Measurements from ENCODE around the gene ADCY3. TPM values are rescaled to one million over a fixed set of nuclear protein-coding genes. Genes with fewer than 3 reads are reported as not detected.

Gene ADCY3
- polyA plus RNA-seq, 1 donor (not counting 4 experiments of a cell fraction or from before 2014, with no cell fraction given), result 33.2 TPM

DNA sequence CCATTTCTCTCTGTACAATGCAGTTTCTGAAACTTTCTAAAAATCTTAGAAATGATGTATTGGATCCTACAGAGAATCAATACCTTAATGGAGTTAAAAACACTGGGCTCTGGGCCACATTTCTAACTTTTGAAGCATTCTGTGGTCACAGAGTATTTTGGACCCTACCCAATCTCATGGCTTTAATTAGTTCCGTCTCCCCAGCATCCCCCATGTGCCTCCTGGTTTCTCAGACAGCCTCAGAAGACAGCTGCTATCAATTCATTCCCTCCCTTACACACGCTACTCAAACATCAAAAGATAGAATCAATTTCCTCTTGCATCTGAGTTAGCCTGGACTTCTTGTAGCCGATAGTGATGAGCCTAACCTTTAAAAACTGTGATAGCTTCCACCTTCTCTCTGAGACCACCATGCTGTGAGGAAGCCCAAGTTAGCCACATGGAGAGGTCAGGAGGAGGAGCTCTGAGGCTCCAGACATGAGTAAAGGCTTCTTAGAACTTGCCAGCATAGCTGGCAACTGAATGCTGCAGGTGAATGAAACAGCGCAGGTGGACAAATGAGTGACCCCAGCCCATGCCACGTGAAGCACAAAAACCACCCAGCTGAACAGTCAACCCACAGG is 10.4 kb downstream of the ADCY3 start:
- FAIRE-seq (no peak), DNase-seq (ENCODE audit: low read depth, low spot score) (no peak)
- Histone ChIP-seq H3K9ac (ENCODE audit: control insufficient read depth, extremely low read depth, insufficient read depth, low read length) (no peak overlapping the region), H3K36me3 (ENCODE audit: control insufficient read depth in 2 of 2, extremely low read depth in 1 of 2, insufficient read depth in 2 of 2, low read length in 2 of 2) (peaks cover 0 to 6% of the 10 kb centered on the region in 2 experiments), H3K9me1 (ENCODE audit: control insufficient read depth, extremely low read depth, insufficient read depth, low read length) (no peaks in the 10 kb centered on the region), H3K27ac (ENCODE audit: control insufficient read depth, insufficient read depth, low read length) (no peak overlapping the region), H3K4me3 (ENCODE audit: control insufficient read depth in 2 of 3, extremely low read depth in 1 of 3, insufficient read depth in 2 of 3, low read depth in 1 of 3, low read length in 3 of 3) (no peak overlapping the region), H3K9me3 (ENCODE audit: control insufficient read depth, low read depth, low read length) (no peaks in the 10 kb centered on the region), H2AFZ (ENCODE audit: control insufficient read depth, low read length) (no peak overlapping the region), H3K79me2 (ENCODE audit: control insufficient read depth, insufficient read depth, low read length) (peaks cover 23% of the 10 kb centered on the region), H3K4me2 (ENCODE audit: control insufficient read depth, extremely low read depth, insufficient read depth, low read depth, low read length) (no peak overlapping the region), H3K27me3 (ENCODE audit: control insufficient read depth, extremely low read depth, insufficient read depth, low read length) (no peaks in the 10 kb centered on the region), H3K4me1 (ENCODE audit: control insufficient read depth, extremely low read depth, insufficient read depth, low read length) (no peaks in the 10 kb centered on the region), H4K20me1 (ENCODE audit: control insufficient read depth, extremely low read depth, insufficient read depth, low read length) (no peaks in the 10 kb centered on the region)
- TF ChIP-seq EZH2 (IDR thresholded peaks at IDR 0.05; ENCODE audit: low read length) (no peak), CTCF (optimal IDR thresholded peaks at IDR 0.05 in 1 of 3, IDR thresholded peaks at IDR 0.05 in 1 of 3, conservative IDR thresholded peaks at IDR 0.05 in 1 of 3; ENCODE audit: extremely low read depth in 1 of 3, insufficient read depth in 2 of 3, low read length in 3 of 3) (no peak)
- dilution Hi-C loops (cut with MboI; ENCODE audit: extremely low pct_ligation_motif_present, low sequenced_read_pairs), result no loop called here

DNA sequence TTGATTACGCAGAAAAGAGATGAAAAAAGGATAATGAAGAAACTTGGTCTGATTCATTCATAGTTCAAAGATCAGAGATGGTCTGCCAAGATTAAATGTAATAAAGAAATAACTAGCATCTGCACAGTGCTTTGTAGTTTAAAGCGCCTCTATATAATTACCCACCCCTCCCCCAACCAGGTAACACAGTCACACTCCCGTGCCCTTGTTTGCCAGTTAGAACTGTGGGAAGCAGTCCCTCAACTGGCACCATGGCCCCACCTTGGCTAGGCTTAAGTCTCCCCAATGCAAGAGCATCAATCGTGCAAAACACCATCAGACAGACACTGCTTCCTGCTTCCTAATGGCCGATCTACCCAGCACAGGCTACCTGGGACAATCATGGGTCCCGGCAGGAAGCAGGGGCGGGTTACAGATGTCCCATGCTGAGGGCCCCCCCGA is 11.6 kb downstream of the ADCY3 start:
- no peak for DNase-seq (ENCODE audit: low read depth, low spot score)
- no peaks in the 10 kb centered on the region for H4K20me1 ChIP-seq (ENCODE audit: control insufficient read depth, extremely low read depth, insufficient read depth, low read length)
- no peak overlapping the region for H3K4me3 ChIP-seq (ENCODE audit: control insufficient read depth in 2 of 3, extremely low read depth in 1 of 3, insufficient read depth in 2 of 3, low read depth in 1 of 3, low read length in 3 of 3)
- peaks cover 20% of the 10 kb centered on the region for H3K79me2 ChIP-seq (ENCODE audit: control insufficient read depth, insufficient read depth, low read length)
- no peak overlapping the region for H3K4me2 ChIP-seq (ENCODE audit: control insufficient read depth, extremely low read depth, insufficient read depth, low read depth, low read length)
- no peak overlapping the region for H2AFZ ChIP-seq (ENCODE audit: control insufficient read depth, low read length)
- H3K9me3 ChIP-seq (ENCODE audit: control insufficient read depth, low read depth, low read length), result no peaks in the 10 kb centered on the region
- dilution Hi-C loops (cut with MboI; ENCODE audit: extremely low pct_ligation_motif_present, low sequenced_read_pairs), result no loop called here
- no peak overlapping the region for H3K9ac ChIP-seq (ENCODE audit: control insufficient read depth, extremely low read depth, insufficient read depth, low read length)
- FAIRE-seq, result no peak
- no peaks in the 10 kb centered on the region for H3K4me1 ChIP-seq (ENCODE audit: control insufficient read depth, extremely low read depth, insufficient read depth, low read length)
- TF ChIP-seq EZH2 (IDR thresholded peaks at IDR 0.05; ENCODE audit: low read length) (no peak), CTCF (optimal IDR thresholded peaks at IDR 0.05 in 1 of 3, IDR thresholded peaks at IDR 0.05 in 1 of 3, conservative IDR thresholded peaks at IDR 0.05 in 1 of 3; ENCODE audit: extremely low read depth in 1 of 3, insufficient read depth in 2 of 3, low read length in 3 of 3) (no peak)
- H3K27ac ChIP-seq (ENCODE audit: control insufficient read depth, insufficient read depth, low read length), result no peak overlapping the region
- no peaks in the 10 kb centered on the region for H3K27me3 ChIP-seq (ENCODE audit: control insufficient read depth, extremely low read depth, insufficient read depth, low read length)
- H3K36me3 ChIP-seq (ENCODE audit: control insufficient read depth in 2 of 2, extremely low read depth in 1 of 2, insufficient read depth in 2 of 2, low read length in 2 of 2), result peaks cover 0 to 4% of the 10 kb centered on the region in 2 experiments
- no peaks in the 10 kb centered on the region for H3K9me1 ChIP-seq (ENCODE audit: control insufficient read depth, extremely low read depth, insufficient read depth, low read length)

Data from keratinocyte (primary cell).